Measurements from ENCODE around the gene RYR1.
A peak's percentile ranks its signal among the peaks of the same experiment; 100 is the strongest.

GRCh38 chr19:38402623-38402966 lies 30.9 kb upstream of the RYR1 start:
- TF ChIP-seq CTCF (IDR thresholded peaks at IDR 0.05) (no peak), POLR2A (IDR thresholded peaks at IDR 0.05) (peak in 1 of 3 donors; percentile 36)

Data from body of pancreas (tissue), 4 donors.